H1 (cell line): Measurements from ENCODE around the gene BPHL. TPM values are rescaled to one million over a fixed set of nuclear protein-coding genes. Genes with fewer than 3 reads are reported as not detected.

Experiments used
- CTCF ChIA-PET: fragments of 300-600 bp; sonication (Branson Sonifier 250); formaldehyde crosslinking; loops from one replicate; lab custom pipeline; 2021; ENCODE audit not compliant: partially characterized antibody; lab: Charles Lee
- POLR2A ChIA-PET: fragments of 300-600 bp; sonication (Branson Sonifier 250); formaldehyde crosslinking; loops from one replicate; lab custom pipeline; 2021; ENCODE audit warnings: inconsistent platforms; ENCODE audit not compliant: partially characterized antibody; lab: Charles Lee
- DNase-seq, 2 experiments: peaks; one replicate each; pipeline versions ENCODE4 v3.0.0 to v3.0.0-alpha.2; 2010 to 2022; ENCODE audit warnings: low spot score in 2 of 2, low read depth in 1 of 2, mixed read lengths in 1 of 2
- FAIRE-seq: peaks from 2 replicates; lab custom pipeline; 2011; peaks lifted over from hg19 to GRCh38; lab: Jason Lieb, UNC
- H2AFZ ChIP-seq: 2 replicates; pipeline ENCODE4 v1.8.1; 2012; ENCODE audit warnings: low read length, inconsistent platforms
- H2AK5ac ChIP-seq: 2 replicates; pipeline ENCODE4 v1.6.1; 2013; ENCODE audit warnings: low read depth, low read length
- H2BK120ac ChIP-seq: replicated peaks from 2 replicates; pipeline ENCODE3; 2013; ENCODE audit warnings: low read depth, low read length, inconsistent platforms
- H2BK12ac ChIP-seq: 2 replicates; pipeline ENCODE4 v1.6.1; 2013; ENCODE audit warnings: low read depth, low read length
- H2BK15ac ChIP-seq: 2 replicates; pipeline ENCODE4 v1.6.1; 2013; ENCODE audit warnings: low read length
- H2BK20ac ChIP-seq: 2 replicates; pipeline ENCODE4 v1.6.1; 2013; ENCODE audit warnings: low read length
- H2BK5ac ChIP-seq: 2 replicates; pipeline ENCODE4 v1.6.1; 2013; ENCODE audit warnings: low read depth, low read length
- H3K14ac ChIP-seq: 2 replicates; pipeline ENCODE4 v1.6.1; 2013; ENCODE audit warnings: inconsistent platforms; ENCODE audit not compliant: insufficient read length
- H3K18ac ChIP-seq: 2 replicates; pipeline ENCODE4 v1.6.1; 2013; ENCODE audit warnings: low read length; ENCODE audit errors: extremely low read depth
- H3K23ac ChIP-seq: 2 replicates; pipeline ENCODE4 v1.6.1; 2013; ENCODE audit warnings: inconsistent platforms; ENCODE audit not compliant: insufficient read length
- H3K23me2 ChIP-seq: 2 replicates; pipeline ENCODE4 v1.6.1; 2013; ENCODE audit warnings: low read depth, low read length
- H3K27ac ChIP-seq: 2 replicates; pipeline ENCODE4 v1.6.1; 2011; ENCODE audit warnings: low read depth, low read length, inconsistent platforms
- H3K27me3 ChIP-seq, 4 experiments: replicated peaks in 1 of 4; 1 replicate in 1 of 4; 2 replicates in 3 of 4; pipeline versions ENCODE4 v1.6.1 to v1.8.1; 2011 to 2013; ENCODE audit warnings: low read length in 3 of 4, mild to moderate bottlenecking in 3 of 4, inconsistent platforms in 2 of 4, mixed read lengths in 2 of 4, moderate library complexity in 1 of 4; ENCODE audit not compliant: control insufficient read depth in 3 of 4, insufficient read depth in 3 of 4; ENCODE audit errors: extremely low read depth in 1 of 4
- H3K36me3 ChIP-seq, 4 experiments: 2 replicates each; pipeline versions ENCODE4 v1.6.1 to v1.8.1; 2011 to 2013; ENCODE audit warnings: mild to moderate bottlenecking in 4 of 4, low read length in 3 of 4, moderate library complexity in 2 of 4, control low read depth in 1 of 4, inconsistent platforms in 1 of 4; ENCODE audit not compliant: insufficient read depth in 4 of 4, control insufficient read depth in 2 of 4
- H3K4ac ChIP-seq: replicated peaks from 2 replicates; pipeline ENCODE3; 2013; ENCODE audit warnings: low read length, low read depth, mixed read lengths, inconsistent platforms; ENCODE audit not compliant: insufficient read length
- H3K4me1 ChIP-seq, 4 experiments: replicated peaks in 1 of 4; 1 replicate in 1 of 4; 2 replicates in 3 of 4; pipeline versions ENCODE4 v1.6.1 to v1.8.1; 2011 to 2013; ENCODE audit warnings: low read length in 3 of 4, inconsistent platforms in 2 of 4, mixed read lengths in 1 of 4; ENCODE audit not compliant: insufficient read depth in 4 of 4, control insufficient read depth in 3 of 4
- H3K4me2 ChIP-seq, 2 experiments: 2 replicates each; pipeline versions ENCODE4 v1.6.1 to v1.8.1; 2011 to 2013; ENCODE audit warnings: low read depth in 2 of 2, low read length in 2 of 2, control low read depth in 1 of 2, inconsistent platforms in 1 of 2, mild to moderate bottlenecking in 1 of 2; ENCODE audit not compliant: insufficient read depth in 1 of 2
- H3K4me3 ChIP-seq, 4 experiments: fragments of 200-600, 300-600 bp in 1 of 4; sonication (generic), shearing (Covaris generic), sonication (Bioruptor Twin) in 1 of 4; 2 replicates each; pipeline versions ENCODE4 v1.5.1 to v1.8.1; 2011 to 2016; ENCODE audit warnings: low read length in 4 of 4, low read depth in 3 of 4, control low read depth in 2 of 4, inconsistent platforms in 2 of 4, mild to moderate bottlenecking in 2 of 4, mixed read lengths in 1 of 4, moderate library complexity in 1 of 4; ENCODE audit not compliant: insufficient read depth in 2 of 4; ENCODE audit errors: extremely low read depth in 1 of 4
- H3K56ac ChIP-seq: replicated peaks from 2 replicates; pipeline ENCODE3; 2013; ENCODE audit warnings: low read depth, mild to moderate bottlenecking, mixed read lengths, low read length, inconsistent platforms; ENCODE audit not compliant: insufficient read length
- H3K79me1 ChIP-seq: 2 replicates; pipeline ENCODE4 v1.6.1; 2013; ENCODE audit warnings: low read depth, low read length, control low read depth
- H3K79me2 ChIP-seq, 2 experiments: 2 replicates each; pipeline versions ENCODE4 v1.6.1 to v1.8.1; 2012 to 2013; ENCODE audit warnings: low read length in 2 of 2, mild to moderate bottlenecking in 2 of 2, inconsistent platforms in 1 of 2; ENCODE audit not compliant: insufficient read depth in 2 of 2, control insufficient read depth in 1 of 2
- H3K9ac ChIP-seq, 4 experiments: replicated peaks in 1 of 4; 1 replicate in 1 of 4; 2 replicates in 3 of 4; pipeline versions ENCODE4 v1.6.1 to v1.8.1; 2011 to 2013; ENCODE audit warnings: low read depth in 3 of 4, low read length in 3 of 4, control low read depth in 2 of 4, mild to moderate bottlenecking in 2 of 4, moderate library complexity in 2 of 4, inconsistent platforms in 1 of 4; ENCODE audit errors: extremely low read depth in 1 of 4
- H3K9me3 ChIP-seq, 2 experiments: 2 replicates each; pipeline versions ENCODE4 v1.6.1 to v1.8.1; 2012 to 2013; ENCODE audit warnings: mild to moderate bottlenecking in 2 of 2, moderate library complexity in 2 of 2, control low read depth in 1 of 2, inconsistent platforms in 1 of 2, low read depth in 1 of 2, low read length in 1 of 2, mixed read lengths in 1 of 2; ENCODE audit not compliant: insufficient read depth in 2 of 2
- H4K20me1 ChIP-seq, 2 experiments: replicated peaks in 1 of 2; 2 replicates each; pipeline versions ENCODE3 to v1.8.1; 2011 to 2013; ENCODE audit warnings: inconsistent platforms in 2 of 2, low read length in 2 of 2, mild to moderate bottlenecking in 1 of 2; ENCODE audit not compliant: insufficient read depth in 2 of 2, control insufficient read depth in 1 of 2
- H4K5ac ChIP-seq: 2 replicates; pipeline ENCODE4 v1.6.1; 2013; ENCODE audit warnings: low read length, low read depth, mixed read lengths, inconsistent platforms; ENCODE audit not compliant: insufficient read length
- H4K8ac ChIP-seq: 2 replicates; pipeline ENCODE4 v1.8.0; 2013; ENCODE audit warnings: mild to moderate bottlenecking, moderate library complexity, low read length, inconsistent platforms; ENCODE audit not compliant: insufficient read depth; ENCODE audit errors: extremely low read depth
- H4K91ac ChIP-seq: replicated peaks from 2 replicates; pipeline ENCODE3; 2013; ENCODE audit warnings: low read length, mixed read lengths, inconsistent platforms; ENCODE audit not compliant: insufficient read length
- SUZ12 ChIP-seq: fragments of 200-600 bp; sonication (generic); IDR thresholded peaks from 2 replicates; pipeline ENCODE4 v1.6.1; 2012; ENCODE audit warnings: mild to moderate bottlenecking, inconsistent platforms, low read length, moderate library complexity, mixed read lengths
- USF2 ChIP-seq: IDR thresholded peaks from 2 replicates; pipeline ENCODE4 v1.6.1; 2011; ENCODE audit warnings: low read length, improper control_type of control experiment
- WGBS, 2 experiments: shearing (Covaris generic) in 1 of 2; methylation state at CpG; one replicate each; pipeline versions ENCODE4 v1.1.6 to v1.1.7; 2013 to 2015; ENCODE audit warnings: low lambda C conversion rate in 2 of 2, mixed read lengths in 2 of 2, inconsistent platforms in 1 of 2, low coverage in 1 of 2, missing lambda C conversion rate in 1 of 2; ENCODE audit not compliant: insufficient replicate concordance in 2 of 2, insufficient coverage in 1 of 2, insufficient read length in 1 of 2; ENCODE audit errors: extremely low coverage in 1 of 2, missing lambda C conversion rate in 1 of 2; 5-methylcytosine and 5-hydroxymethylcytosine counted together
- polyA plus RNA-seq, 7 experiments: library from polyadenylated mRNA; depleted of rRNA in 3 of 7; stranded (reverse) in 5 of 7; unstranded in 2 of 7; fragments of >200 nt in 5 of 7; fragments of 200-250 nt in 2 of 7; gene quantifications; 1 replicate in 5 of 7; 2 replicates in 1 of 7; 4 replicates in 1 of 7; pipeline versions ENCODE4 v1.2.1 to v1.2.3, GENCODE V29; 2011 to 2013; ENCODE audit warnings: missing spikeins in 2 of 7, mixed read lengths in 2 of 7
- total RNA-seq: library from RNA; stranded (reverse); fragmentation: NEBNext Ultra II Directional; extraction: Animal tissue kit (Norgen Biotek cat#: 25700); gene quantifications from 2 replicates; pipeline ENCODE4 v1.2.1, GENCODE V29; 2021

Gene BPHL
- total and polyA plus RNA-seq, 2 of the 8 experiments (the other 6 are each of a cell fraction or from before 2014, with no cell fraction given), result 24.4 to 36.4 TPM

GRCh38 chr6:3138341-3138740, 19.8 kb downstream of the BPHL start:
- Histone ChIP-seq H2BK20ac (no peak overlapping the region), H3K27me3 (no peaks in the 10 kb centered on the region), H2AK5ac (no peak overlapping the region), H3K23ac (no peak overlapping the region), H3K4me1 (peaks cover under 1 to 4% (median 3%) of the 10 kb centered on the region in 4 experiments; a peak in 4 of 7 replicates), H3K4me2 (no peak overlapping the region), H4K91ac (no peak overlapping the region), H3K18ac (no peak overlapping the region), H3K79me2 (no peaks in the 10 kb centered on the region), H2BK5ac (no peak overlapping the region), H3K23me2 (no peaks in the 10 kb centered on the region), H3K79me1 (no peaks in the 10 kb centered on the region), H4K5ac (no peak overlapping the region), H3K56ac (no peak overlapping the region), H3K9ac (no peak overlapping the region), H3K9me3 (no peaks in the 10 kb centered on the region), H2AFZ (no peak overlapping the region), H4K20me1 (no peaks in the 10 kb centered on the region), H2BK12ac (no peak overlapping the region), H3K36me3 (peaks cover 16 to 64% (median 36%) of the 10 kb centered on the region in 4 experiments), H4K8ac (no peak overlapping the region), H3K4me3 (no peak overlapping the region), H2BK15ac (no peak overlapping the region), H3K14ac (no peak overlapping the region), H2BK120ac (no peak overlapping the region), H3K27ac (no peak overlapping the region), H3K4ac (no peak overlapping the region)
- no peak for FAIRE-seq
- DNase-seq, result no peak
- CTCF ChIA-PET, result interaction anchor here (1.8 kb wide), 2 partner anchors 11 to 110 kb away, joined by 6 to 11 read pairs; no protein-coding TSS in a partner anchor
- POLR2A ChIA-PET, result interaction anchor here (1.3 to 7.3 kb wide), 5 partner anchors 7 to 91 kb away, joined by 5 to 56 read pairs (median 8); partner anchors contain the start of gene TUBB2A
- WGBS, 2 experiments, result 84% methylated on average over 1 of the region's 1 CpG; no CpG with 5 or more reads in 1 of the 2 experiments
- no peak for TF ChIP-seq USF2
- TF ChIP-seq SUZ12, result no peak
